Measurements from ENCODE around the gene HEPHL1.

The HEPHL1 gene

DNA sequence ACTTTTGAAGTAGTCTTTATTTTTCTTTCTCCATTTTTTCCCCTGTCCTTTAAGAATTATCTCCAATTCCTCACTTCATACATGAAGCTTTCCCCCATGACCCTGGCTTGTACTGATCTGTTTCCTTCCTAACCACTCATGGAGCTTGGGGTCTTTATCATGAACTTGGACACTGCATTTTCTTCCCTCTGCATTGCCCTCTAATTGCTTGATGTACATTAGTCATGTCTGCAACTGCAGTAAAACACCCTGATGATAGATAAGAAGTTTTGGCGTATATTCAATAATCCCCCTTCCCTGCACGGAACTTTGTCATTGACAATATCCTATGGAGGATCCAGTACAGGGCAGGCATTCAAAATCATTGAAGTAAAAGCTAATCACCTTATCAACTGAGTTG is 3.4 kb downstream of the HEPHL1 start:
- no peak for DNase-seq (ENCODE audit: low read depth, low spot score)

DNA sequence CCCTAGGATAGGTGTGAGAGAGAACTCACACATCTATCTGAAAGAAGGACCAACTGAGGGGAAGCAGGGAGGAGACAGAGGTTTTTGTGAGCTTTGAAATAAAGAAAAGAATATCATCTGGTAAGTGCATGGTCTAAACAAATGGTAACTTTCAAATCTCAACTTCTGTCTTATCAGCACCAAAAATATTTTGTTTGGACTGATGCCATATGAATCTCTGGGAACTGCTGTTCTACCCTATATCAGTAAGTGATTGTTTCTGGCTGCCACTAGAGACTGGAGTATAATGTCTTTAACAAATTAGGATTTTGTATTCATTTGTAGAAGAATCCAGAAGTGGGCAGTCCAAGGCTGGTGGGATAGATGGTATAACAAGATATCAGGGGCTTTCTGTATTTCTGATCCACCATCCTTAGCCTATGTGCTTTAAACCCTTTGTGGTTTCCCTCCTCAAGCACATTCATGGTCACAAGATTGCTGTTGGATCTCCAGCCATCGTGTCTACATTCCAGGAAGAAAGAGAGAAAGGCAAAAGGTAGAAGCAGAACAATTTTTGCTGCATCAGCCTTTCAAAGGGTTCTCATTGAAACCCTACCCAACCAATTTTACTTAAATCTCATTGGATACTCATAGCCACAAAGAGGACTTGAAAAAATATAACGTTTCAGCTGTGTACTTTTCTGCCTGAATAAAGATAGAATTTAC is 4.7 kb downstream of the HEPHL1 start:
- DNase-seq (ENCODE audit: low read depth, low spot score) = no peak

DNA sequence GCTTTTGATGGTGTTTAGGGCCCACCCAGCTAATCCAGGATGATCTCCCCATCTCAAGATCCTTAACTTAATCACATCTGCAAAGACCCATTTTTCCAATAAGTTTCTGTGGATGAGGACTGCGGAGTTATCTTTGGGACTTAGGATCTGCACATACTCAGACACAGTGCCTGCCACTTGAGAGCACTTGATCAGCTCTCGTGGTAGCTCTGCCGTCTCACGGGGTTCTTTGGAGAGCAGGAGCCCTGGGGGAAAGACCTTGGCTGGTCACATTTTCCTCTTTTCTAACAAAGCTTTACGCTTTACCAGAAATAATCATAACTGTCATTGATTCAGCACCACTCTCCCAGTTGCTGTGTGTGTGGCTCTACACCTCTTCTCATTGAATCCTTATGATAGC is 6.1 kb downstream of the HEPHL1 start:
- DNase-seq (ENCODE audit: low read depth, low spot score) = no peak

DNA sequence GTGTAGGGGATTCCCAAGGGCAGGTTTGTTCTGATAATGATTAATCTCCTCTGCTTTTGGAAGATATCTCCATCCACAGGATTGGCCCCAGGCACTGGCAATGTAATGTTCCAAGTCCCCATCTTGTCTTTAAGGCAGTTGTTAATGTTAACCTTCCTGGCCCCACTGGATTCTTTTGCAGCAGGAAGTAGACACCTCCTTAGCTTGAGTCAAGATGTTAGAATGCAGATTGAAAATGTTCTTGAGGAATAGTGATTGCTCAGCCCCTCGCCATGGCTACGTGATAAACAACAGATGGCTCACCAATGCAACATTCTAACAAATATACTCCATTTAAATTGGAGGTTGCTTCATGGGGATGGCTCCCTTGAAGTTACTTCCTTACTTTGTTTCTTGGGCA is 7.3 kb downstream of the HEPHL1 start:
- no peak for DNase-seq (ENCODE audit: low read depth, low spot score)

DNA sequence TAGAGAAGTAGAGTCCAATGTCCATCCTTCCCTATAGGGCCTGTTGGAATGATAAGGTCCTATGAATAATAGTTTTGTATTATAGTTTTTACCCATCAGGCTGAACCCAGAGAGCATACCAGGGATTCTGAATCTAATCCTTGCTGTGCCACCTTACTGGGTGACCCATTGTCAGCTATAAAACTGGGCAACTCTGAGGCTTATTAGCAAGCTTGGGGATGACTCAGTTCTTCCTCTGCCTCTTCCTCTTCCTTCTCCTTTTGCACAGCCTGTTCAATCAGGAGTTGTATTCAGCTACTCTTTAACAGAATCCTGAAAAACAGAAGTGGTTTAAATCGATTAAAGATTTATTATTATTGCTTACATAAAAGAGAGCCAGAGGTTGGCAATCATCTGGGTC is 8.9 kb downstream of the HEPHL1 start:
- no peak for DNase-seq (ENCODE audit: low read depth, low spot score)

DNA sequence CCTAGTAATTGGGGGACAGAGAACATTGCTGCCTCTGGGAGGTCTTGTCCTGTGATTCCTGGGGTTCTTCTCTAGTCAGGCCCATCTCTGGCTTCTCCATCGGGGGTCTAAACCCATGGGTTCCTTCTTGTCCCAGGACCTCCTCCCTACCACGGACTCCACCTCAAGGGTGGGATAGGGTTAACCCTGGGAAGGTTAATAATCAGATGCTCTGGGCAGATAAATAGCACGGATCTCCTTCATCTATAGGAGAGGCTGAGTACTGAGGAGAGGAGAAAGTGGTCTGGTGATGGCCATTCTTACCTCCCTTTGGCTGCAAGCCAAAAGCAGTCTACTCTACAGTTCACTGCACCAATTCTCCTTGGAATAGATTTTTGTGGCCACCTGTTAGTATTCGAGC is 10.5 kb downstream of the HEPHL1 start:
- DNase-seq (ENCODE audit: low read depth, low spot score) = no peak

DNA sequence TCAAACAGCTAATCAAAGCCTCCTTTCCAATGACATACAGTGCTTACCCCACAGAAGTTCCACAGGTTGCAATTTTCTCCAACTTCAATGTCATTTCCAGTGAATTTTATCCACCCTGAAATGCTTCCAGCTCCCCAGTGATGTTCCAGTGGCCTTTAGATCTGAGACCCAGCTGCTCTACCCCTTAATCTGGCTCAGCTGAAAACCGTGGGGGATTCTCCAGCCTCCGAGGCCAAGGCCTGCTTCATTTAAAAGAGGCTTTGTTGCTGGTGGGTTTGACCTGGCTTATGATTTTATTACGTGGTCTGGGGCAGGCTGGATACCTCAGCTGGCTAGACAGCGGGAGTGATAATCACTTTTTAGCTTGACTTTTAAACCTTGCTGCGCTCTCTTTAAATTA is 10.9 kb downstream of the HEPHL1 start:
- no peak for DNase-seq (ENCODE audit: low read depth, low spot score)

DNA sequence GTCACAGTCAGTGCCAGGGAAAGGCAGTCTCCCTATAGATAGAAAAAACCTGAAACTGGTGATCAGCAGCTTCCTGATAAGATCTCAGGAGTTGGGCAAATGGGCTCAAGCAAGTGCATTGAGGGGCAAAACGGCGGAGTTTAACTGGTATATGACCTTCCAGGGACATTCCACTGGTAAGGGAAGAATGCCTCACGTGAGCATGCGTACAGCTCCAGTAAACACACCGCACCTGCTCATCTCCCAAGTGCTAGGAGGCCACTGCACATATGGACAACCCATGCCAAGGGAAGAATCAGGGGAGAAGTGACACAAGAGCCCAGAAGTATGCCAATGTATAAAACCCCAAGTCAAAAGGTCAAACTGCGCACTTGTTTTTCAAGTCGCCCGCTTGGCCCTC is 11.6 kb downstream of the HEPHL1 start:
- no peak for DNase-seq (ENCODE audit: low read depth, low spot score)

DNA sequence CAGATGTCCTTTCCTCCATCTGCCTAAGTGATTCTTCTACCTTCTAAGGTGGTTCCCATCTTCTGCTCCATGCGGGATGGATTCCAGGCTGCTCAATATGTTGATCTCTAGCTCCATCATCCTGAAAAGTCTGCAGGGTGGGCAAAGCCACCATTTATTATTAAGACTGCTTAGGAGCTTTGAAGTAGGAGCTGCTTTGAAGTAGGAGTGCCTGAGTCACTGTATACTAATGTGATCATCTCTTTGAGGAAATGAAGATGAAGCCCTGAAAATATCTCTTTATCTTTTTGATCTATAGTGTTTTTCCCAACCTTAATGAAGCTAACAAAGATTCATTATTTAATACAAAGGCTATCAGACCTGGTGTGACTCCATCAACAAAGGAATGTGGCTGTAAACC is 13.1 kb downstream of the HEPHL1 start:
- no peak for DNase-seq (ENCODE audit: low read depth, low spot score)

DNA sequence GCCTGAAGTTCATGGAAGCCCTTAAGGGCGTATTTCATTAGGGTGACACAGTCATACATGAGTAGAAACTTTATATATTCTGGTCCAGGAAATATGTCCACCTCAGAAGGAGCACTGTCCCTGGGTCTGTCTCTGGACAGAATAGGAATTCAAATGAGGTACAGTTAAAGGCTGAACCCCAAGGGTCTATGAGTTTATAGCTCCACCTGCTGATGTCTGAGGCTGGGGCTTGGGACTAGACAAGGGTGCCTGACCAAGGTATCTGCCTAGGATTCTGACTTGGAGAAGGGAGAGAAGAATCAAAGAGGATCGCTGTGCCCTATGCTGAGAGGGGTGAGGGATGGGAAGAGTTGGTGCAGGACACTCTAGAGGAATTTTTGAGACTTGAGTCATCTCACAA is 14.9 kb downstream of the HEPHL1 start:
- no peak for DNase-seq (ENCODE audit: low read depth, low spot score)

DNA sequence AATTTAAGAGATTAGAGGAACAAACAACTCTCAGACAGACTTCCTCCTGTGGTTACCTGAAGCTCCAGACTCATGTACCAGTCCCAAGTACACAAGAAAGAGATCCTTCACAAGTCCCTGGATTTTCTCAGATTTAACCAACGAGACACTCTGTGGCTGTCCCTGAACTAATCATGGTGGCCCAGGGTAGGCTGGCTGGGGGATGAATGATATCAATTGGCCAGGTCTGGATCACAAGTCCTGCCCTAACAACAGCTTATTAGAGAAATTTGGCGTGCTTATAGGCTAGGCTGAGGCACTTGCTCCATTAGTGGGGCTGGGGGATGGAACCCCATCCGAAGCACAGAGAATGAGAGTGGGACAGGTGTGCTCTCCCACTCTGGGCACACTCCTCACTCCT is 22.1 kb downstream of the HEPHL1 start:
- DNase-seq (ENCODE audit: low read depth, low spot score) = no peak

DNA sequence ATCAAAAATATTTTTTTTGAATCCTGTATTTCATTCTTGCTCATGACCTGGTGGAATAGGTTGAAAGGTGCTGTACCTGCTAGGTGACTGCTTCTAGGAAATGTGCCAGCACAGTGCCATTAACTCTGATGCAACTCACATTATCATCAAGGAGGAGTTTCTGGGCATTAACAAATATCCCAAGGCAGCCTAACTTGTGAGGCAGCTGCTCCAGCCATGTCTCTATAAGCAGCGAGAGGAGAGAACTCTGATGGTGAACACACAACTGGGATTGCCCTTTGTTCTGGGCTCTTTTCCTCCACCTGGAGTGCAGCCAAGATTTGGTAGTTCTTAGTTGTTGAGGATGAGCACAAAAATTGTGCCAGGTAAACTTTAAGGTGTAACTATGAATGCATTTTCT is 25.6 kb downstream of the HEPHL1 start:
- DNase-seq (ENCODE audit: low read depth, low spot score) = no peak

DNA sequence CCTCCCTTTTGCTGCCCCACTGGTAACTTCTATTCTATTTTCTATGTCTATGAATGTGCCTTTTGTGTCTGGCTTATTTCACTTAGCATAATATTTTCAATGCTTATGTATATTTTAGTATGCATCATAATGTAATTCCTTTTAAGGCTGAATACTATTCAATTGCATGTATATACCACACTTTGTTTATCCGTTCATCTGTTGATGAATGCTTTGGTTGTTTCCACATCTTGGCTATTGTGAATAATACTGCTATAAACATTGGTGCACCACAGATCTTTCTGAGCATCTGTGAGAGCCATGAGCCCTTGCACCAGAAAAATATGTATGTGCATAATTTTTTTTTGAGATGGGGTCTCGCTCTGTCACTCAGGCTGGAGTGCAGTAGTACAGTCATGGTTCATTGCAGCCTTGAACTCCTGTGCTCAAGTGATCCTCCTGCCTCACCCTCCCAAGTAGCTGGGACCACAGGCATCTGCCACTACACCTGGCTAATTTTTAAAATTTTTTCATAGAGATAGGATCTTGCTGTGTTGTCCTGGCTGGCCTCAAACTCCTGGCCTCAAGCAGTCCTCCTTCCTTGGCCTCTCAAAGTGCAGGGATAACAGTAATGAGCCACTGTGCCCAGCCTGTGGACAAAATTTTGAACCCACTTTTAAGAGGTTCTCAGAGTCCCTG is 27.0 kb downstream of the HEPHL1 start:
- no peak for DNase-seq (ENCODE audit: low read depth, low spot score)

DNA sequence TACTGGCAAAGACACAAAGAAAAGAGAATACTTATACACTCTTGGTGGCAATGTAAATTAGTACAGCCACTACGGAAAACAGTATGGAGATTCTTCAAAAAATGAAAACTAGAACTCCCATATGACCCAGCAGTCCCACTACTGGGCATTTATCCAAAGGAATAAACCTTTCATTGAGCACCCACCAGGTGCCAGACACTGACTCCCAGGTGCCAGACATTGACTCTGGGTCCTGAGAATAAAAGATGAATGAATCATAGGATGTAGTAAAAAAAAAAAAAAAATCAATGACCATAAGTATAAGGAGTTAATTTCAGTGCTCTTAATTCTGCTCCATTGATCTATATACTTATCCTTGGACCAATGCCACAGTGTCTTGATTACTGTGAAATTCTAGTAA is 28.2 kb downstream of the HEPHL1 start:
- DNase-seq (ENCODE audit: low read depth, low spot score) = no peak

DNA sequence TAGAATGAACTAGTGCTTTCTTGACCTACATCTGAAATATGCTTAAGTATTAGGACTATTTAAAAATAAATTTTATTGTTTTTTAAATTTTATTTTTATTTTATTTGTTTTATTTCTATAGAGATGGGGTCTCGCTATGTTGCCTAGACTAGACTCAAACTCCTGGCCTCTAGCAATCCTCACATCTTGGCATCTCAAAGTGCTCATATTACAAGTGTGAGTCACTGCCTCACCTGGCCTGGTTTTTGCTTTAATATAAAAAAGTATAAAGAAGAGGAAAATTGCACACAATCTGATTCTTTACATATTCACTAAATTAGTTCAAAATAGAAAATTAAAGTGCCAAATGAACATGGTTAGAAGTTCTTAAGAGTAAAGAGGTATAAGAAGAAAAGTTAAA is 37.5 kb downstream of the HEPHL1 start:
- DNase-seq (ENCODE audit: low read depth, low spot score) = no peak

DNA sequence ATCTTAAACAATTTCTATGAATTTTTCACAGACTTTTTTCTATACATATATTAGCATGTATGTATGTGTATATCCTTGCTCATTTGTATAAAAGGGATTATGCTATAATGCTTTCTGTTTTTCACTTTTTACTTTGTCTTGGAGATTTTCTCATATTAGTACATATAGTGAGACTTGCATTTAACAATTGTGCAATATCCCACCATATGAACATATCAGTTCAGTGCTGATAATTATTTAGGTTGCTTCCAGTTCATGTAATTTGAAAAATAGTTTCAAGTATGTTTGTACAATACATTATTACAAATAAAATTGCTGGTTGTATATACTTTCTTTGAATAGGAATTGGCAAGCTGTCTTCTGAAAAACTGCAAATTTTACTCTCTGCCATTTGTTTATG is 37.9 kb downstream of the HEPHL1 start:
- DNase-seq (ENCODE audit: low read depth, low spot score) = no peak

DNA sequence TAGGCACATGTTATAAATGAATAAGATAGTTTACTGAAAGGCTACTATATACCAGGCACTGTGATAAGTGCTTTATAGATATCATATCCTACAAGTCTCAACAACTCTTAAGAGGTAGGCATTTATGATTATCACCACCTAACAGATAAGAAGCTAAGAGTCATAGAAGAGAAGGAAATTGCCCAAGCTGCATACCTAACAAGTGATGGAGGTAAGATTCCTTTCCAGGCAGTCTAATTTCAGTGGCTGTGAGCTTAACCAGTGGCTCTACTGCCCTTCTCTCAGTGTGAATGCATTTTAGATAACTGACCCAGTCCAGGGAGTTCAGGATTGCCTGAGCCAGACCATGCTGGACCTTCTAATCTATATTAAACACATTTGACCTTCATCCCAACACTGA is 39.2 kb downstream of the HEPHL1 start:
- no peak for DNase-seq (ENCODE audit: low read depth, low spot score)

DNA sequence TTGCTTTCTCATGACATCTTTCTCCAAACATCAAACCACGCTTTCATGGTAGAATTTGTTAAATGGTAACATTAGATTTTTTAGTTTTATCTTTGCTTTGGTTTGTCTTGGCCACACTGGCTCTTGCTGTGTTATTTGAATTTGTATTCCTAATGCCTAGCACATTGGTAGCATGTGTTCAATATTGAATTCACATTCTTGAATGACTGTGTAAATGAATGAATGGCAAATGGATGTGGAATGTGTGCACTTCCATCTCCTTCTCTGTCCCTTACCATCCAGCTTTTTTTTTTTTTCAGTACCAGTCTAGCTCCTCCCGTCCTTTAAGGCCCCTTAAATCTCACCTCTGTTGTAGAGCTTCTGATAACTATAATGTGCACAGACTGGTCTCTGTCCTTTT is 41.2 kb downstream of the HEPHL1 start:
- DNase-seq (ENCODE audit: low read depth, low spot score) = no peak

DNA sequence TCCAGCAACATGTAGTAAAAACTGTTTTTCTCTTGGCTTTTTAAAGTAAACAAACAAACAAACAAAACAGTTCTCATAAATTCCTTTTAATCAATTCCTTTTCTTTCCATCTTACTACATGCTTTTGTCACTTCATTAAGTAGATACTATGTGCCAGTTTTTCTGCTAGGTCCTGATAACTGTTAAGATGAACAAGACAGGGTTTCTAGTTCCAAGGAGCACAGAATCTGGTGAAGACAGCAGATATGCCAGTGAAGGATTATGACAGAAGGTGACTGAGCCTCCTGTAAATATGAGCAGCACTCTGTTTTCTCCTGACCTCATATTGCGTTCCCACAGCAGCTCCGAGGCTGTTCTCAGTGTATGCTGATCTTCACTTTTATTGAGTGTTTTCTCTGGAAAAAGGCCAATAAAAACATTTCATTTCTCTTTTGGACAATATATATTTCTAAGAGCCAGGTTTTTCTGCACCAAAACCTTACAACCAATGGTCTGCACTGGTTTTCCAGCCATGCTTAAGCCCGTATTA is 45.8 kb downstream of the HEPHL1 start:
- DNase-seq (ENCODE audit: low read depth, low spot score) = no peak

DNA sequence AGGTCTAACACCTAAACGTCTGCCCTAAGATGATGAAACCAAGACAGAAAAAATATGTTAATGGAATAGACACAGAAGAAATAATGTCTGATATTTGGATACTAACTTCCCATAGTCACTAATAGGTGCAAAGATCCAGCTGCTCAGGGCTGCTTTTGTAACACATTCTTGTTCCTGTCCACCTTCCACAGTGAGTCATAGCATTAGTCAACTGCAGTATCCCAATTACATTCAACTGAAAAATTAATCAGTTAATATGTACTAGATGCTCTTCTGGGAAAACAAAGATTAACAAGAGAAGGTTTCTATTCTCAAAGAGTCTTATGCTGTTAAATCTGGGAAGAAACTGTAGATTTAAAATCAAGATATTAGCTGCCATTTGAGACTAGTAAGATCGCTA is 47.6 kb downstream of the HEPHL1 start:
- DNase-seq (ENCODE audit: low read depth, low spot score) = no peak

DNA sequence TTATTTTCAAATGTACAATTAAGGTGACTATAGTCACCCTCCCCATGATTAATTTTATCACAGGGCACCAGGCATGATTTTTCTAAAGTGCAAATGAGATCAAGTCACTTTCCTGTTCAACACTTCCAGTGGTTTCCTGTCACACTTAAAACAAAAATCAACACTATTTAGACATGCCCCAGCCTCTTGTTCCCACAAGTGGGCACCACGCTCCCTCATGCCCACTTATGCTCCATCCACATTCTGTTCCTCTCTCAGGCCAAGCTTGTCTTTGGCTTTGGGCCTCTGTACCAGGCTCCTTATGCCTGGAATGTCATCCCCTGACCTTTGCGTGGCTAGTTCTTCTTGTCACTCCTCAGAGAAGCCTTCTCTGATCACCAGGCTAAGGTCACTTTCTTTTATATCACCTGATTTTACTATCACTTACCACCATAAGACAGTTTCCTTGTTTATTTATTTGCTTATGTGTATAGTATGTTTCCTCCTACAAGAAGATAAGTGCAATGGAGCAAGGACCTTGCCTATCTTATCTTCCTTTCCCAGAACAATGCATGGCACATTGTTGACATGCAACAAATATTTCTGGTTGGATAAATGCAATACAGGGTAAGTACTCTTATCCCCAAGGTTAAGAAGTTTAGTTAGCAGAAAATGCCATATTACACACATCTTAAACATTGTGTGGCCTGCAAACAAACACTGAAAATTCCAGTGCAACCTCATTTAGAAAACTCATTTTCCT is 56.6 kb downstream of the HEPHL1 start:
- no peak for DNase-seq (ENCODE audit: low read depth, low spot score)

DNA sequence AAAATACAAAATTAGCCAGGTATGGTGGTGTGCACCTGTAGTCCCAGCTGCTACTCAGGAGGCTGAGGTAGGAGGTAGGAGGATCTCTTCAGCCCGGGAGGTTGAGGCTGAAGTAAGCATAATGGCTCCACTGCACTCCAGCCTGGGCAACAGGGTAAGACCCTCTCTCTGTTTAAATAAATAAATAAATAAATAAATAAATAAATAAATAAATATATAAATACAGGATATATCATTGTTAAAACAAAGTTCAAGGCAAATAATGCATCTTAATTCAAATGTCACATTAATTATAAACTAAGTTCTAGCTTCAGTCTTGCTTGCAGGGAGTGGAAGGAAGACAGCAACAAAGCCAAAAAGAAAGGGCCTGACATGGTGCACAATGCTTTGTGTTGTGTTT is 63.0 kb downstream of the HEPHL1 start:
- DNase-seq (ENCODE audit: low read depth, low spot score) = no peak

DNA sequence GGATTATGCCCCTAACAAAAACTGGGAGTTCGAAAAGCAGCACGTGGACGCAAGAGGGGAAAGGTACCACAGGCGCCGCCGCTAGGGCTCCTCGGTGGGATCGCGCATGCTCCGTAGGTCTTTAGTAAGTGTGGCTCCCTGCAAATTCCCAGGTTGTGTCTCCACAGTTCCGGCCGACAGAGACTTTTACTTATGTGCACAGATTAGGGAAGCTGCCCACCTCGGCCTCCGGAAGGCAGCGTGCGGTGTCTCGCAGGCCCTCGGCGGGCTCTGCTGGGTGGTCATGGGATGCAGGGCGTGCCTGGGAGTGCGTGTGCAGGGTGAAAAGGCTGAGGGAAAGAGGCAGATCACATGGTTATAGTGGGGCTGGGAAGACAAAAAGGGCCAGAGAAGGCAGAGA is 67.8 kb downstream of the HEPHL1 start:
- no peak for DNase-seq (ENCODE audit: low read depth, low spot score)
